Activated T-cell treated with anti-CD3 and anti-CD28 coated beads for 48 hours (primary cell): ENCODE results near the gene SLCO1B3.

Experiments
- DNase-seq: peaks from one replicate; pipeline ENCODE4 v3.0.0-alpha.2; 2020; ENCODE audit warnings: low read depth

The SLCO1B3 gene

GRCh38 chr12:20885552-20885951 lies 75.0 kb downstream of the SLCO1B3 start:
- no peak for DNase-seq

GRCh38 chr12:20917269-20917668 lies 106.8 kb downstream of the SLCO1B3 start:
- DNase-seq = no peak

- DNase-seq = no peak
Measured at GRCh38 chr12:20917819-20918218, 107.3 kb downstream of the SLCO1B3 start.

GRCh38 chr12:20931894-20932293 lies 121.4 kb downstream of the SLCO1B3 start:
- DNase-seq = no peak

- DNase-seq = no peak
Measured at GRCh38 chr12:20946732-20947131, 136.2 kb downstream of the SLCO1B3 start.

- DNase-seq = no peak
Measured at GRCh38 chr12:20950248-20950647, 139.7 kb downstream of the SLCO1B3 start.

- no peak for DNase-seq
Measured at GRCh38 chr12:20963303-20963702, 152.8 kb downstream of the SLCO1B3 start.

- DNase-seq = no peak
Measured at GRCh38 chr12:20963762-20964161, 153.3 kb downstream of the SLCO1B3 start.
